Chondrocyte (in vitro differentiated cells): ENCODE measurements around the gene GAN. TPM values are rescaled to one million over a fixed set of nuclear protein-coding genes. Genes with fewer than 3 reads are reported as not detected.

Experiments used
- DNase-seq: peaks from one replicate; pipeline ENCODE4 v3.0.0; 2021; ENCODE audit warnings: mixed read lengths, low spot score
- H3K27ac Mint-ChIP-seq: one replicate; pipeline ENCODE4 v1.8.0; 2021; ENCODE audit warnings: mild to moderate bottlenecking, moderate library complexity, mixed read lengths; ENCODE audit not compliant: unreplicated experiment
- H3K27me3 Mint-ChIP-seq: 2 replicates; pipeline ENCODE4 v1.8.0; 2021; ENCODE audit warnings: low read depth, mixed read lengths
- H3K36me3 Mint-ChIP-seq: 2 replicates; pipeline ENCODE4 v1.8.0; 2021; ENCODE audit warnings: low read depth, mixed read lengths
- H3K4me1 Mint-ChIP-seq: 2 replicates; pipeline ENCODE4 v1.8.0; 2021; ENCODE audit warnings: low read depth, mild to moderate bottlenecking, mixed read lengths
- H3K4me3 Mint-ChIP-seq: one replicate; pipeline ENCODE4 v1.8.0; 2021; ENCODE audit warnings: mild to moderate bottlenecking, moderate library complexity, mixed read lengths; ENCODE audit not compliant: unreplicated experiment
- H3K9me3 Mint-ChIP-seq: 2 replicates; pipeline ENCODE4 v1.8.0; 2021; ENCODE audit warnings: low read depth, mixed read lengths
- total RNA-seq: library from RNA; stranded (reverse); gene quantifications from 3 replicates; pipeline ENCODE4 v1.2.1, GENCODE V29; 2021
- TF ChIP-seq, protein P1 (sequence below): fragments of 200-600 bp; sonication (generic); IDR thresholded peaks from 2 replicates; pipeline ENCODE4 v1.5.0; 2021; ENCODE audit warnings: antibody characterized with exemption, mild to moderate bottlenecking, moderate library complexity

The GAN gene
- total RNA-seq, 1 donor from 2014 or later = 18.0 TPM

DNA sequence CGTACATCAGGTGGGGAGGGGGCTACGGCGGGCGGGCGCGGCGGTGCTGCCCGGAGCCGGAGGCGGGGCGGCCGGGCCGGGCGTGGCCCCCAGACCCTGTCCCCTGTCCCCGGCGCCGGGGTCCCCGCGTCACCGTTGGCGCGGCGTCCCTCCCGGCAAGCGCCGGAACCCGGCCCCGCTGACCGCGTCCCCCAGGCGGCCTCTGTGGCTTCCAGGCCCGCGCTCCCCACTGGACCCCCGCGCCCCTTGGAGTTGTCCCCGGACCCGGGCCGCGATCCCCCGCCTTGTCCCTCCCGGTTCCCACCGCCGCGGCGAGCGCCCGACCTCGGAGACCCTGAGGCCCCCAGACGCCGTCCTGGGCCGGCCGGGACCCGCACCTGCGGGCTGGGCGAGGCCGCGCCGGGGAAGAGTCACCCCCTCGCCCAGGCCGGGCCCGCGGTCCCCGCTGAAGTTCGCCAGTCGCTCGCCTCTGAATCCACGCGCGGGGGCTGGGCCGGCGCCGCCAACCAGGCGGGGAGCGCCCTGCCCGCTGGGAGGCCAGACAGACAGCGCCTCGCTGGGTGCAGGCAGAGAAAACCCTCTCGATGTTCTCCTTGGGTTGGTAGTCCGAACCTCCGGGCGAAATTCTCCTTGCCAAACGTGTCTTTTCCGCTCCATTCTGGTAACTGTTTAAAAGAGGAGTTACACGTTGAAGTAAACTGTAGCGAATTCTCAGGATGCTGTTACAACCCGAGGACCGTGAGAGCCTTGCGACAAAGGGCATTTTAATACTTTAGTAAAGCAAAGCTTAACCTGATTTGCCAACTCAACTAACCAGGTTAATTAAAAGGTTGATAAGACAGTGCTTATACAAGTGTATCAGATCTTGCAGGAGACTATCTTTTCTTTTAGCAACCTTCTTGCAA, 761 bp downstream of the GAN start:
- Mint-ChIP-seq H3K4me1 (peaks cover 65% of the 10 kb centered on the region), H3K36me3 (no peaks in the 10 kb centered on the region), H3K4me3 (peak overlapping the region; percentile 92), H3K27me3 (no peaks in the 10 kb centered on the region), H3K9me3 (no peaks in the 10 kb centered on the region), H3K27ac (peak overlapping the region; percentile 89)
- peak; percentile 93 for DNase-seq
- TF ChIP-seq, protein P1, sequence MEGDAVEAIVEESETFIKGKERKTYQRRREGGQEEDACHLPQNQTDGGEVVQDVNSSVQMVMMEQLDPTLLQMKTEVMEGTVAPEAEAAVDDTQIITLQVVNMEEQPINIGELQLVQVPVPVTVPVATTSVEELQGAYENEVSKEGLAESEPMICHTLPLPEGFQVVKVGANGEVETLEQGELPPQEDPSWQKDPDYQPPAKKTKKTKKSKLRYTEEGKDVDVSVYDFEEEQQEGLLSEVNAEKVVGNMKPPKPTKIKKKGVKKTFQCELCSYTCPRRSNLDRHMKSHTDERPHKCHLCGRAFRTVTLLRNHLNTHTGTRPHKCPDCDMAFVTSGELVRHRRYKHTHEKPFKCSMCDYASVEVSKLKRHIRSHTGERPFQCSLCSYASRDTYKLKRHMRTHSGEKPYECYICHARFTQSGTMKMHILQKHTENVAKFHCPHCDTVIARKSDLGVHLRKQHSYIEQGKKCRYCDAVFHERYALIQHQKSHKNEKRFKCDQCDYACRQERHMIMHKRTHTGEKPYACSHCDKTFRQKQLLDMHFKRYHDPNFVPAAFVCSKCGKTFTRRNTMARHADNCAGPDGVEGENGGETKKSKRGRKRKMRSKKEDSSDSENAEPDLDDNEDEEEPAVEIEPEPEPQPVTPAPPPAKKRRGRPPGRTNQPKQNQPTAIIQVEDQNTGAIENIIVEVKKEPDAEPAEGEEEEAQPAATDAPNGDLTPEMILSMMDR = peak; percentile 28

DNA sequence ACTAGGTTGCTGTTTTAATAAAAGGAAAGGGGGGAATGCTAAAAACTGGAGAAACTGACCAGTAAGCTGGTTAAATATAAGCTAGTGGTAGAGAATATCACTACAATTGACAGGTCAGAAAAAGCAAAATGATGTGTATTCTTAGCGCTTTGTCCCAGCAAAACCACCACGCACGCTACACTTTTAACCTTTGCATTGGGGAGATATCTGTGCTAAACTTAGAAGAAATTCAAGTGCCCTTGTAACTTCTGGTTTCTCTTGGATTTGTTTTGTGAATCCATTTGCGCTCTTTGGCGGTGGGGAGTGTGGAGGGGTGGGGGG, 1.4 kb downstream of the GAN start:
- DNase-seq = no peak
- Mint-ChIP-seq H3K4me3 (peak overlapping the region; percentile 76), H3K9me3 (no peaks in the 10 kb centered on the region), H3K27me3 (no peaks in the 10 kb centered on the region), H3K27ac (peak overlapping the region; percentile 88), H3K4me1 (peaks cover 70% of the 10 kb centered on the region), H3K36me3 (no peaks in the 10 kb centered on the region)
- TF ChIP-seq, protein P1 = no peak

DNA sequence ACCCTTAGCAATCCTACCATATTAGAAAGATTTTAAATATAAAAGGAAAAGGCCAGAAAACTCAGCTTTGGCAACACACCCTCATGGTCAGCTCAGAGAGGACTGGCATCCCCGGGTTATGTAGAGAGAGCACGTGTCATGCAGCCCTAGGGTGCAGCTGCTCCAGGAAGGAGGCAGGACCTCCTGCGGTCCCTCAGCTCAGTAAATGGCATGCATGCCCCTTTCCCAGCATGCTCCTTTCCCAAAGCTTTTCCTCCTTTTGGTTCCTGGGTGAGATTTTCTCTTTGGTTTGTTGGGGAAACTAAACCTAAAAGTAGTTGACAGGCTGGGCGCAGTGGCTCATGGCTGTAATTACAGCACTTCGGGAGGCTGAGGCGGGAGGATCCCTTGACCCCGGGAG, 3.9 kb downstream of the GAN start:
- no peak for DNase-seq
- TF ChIP-seq, protein P1 = no peak
- Mint-ChIP-seq H3K9me3 (no peaks in the 10 kb centered on the region), H3K36me3 (no peaks in the 10 kb centered on the region), H3K4me1 (peaks cover 68% of the 10 kb centered on the region), H3K27ac (peak overlapping the region; percentile 90), H3K4me3 (no peak overlapping the region), H3K27me3 (no peaks in the 10 kb centered on the region)

DNA sequence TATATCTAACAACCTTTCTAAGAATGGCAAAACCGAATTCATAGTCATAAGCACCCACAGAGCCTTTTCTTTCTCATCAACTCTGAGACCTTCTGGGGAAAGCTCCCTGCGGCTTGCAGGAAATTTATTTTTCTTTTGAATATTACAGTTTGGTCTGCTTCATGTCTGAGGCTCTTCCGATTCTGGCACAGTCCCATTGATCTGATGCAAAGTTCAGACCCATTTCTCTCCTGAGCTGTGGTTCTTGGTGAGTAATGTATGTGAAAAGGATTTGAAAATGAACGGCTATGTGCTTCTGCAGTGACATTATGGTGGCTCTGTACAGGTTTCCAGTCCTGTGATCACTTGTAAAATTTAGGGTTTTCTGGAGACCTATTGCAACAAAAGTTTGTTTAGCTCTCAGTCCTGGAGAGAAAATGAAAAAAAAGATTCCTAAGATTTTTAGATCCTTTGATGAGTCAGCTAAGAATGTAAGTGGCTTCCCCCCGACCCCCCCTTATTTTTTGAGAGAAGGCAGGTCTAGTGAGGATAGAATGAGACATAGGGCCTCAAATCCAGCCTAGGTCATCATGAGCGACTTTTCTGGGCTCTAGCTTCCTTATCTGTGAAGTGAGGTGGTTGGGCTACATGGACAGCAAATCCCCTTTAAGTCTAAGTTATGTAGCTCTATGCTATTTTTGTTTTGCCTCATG, 4.6 kb downstream of the GAN start:
- Mint-ChIP-seq H3K4me3 (no peak overlapping the region), H3K27ac (peak overlapping the region; percentile 90), H3K9me3 (no peaks in the 10 kb centered on the region), H3K4me1 (peaks cover 61% of the 10 kb centered on the region), H3K27me3 (no peaks in the 10 kb centered on the region), H3K36me3 (no peaks in the 10 kb centered on the region)
- DNase-seq = no peak
- TF ChIP-seq, protein P1 = no peak

DNA sequence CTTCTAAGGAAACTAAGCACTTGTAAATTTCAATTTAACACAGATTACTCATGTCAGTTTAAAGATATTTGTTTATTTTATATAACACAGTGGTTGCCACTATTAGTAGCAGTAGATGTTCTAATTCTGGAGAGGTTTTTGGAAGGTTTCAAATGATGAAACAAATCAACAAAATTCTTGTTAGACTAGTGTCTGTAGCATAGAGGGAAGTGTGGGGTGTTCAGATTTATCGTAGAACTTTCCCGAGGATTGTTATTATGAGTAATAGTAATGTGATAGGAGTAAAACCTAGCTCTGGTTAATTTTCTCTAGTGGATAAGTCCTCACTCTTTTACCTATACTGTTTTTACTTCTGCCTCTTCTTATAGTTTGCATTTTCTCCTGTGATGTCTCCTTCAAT, 6.3 kb downstream of the GAN start:
- Mint-ChIP-seq H3K36me3 (no peaks in the 10 kb centered on the region), H3K9me3 (no peaks in the 10 kb centered on the region), H3K4me1 (peaks cover 55% of the 10 kb centered on the region), H3K27me3 (no peaks in the 10 kb centered on the region), H3K27ac (peak overlapping the region; percentile 64), H3K4me3 (no peak overlapping the region)
- DNase-seq = no peak
- TF ChIP-seq, protein P1 = no peak
